Fibroblast of skin of right quadriceps (primary cell): ENCODE measurements around the gene GAL3ST2.
A peak's percentile ranks its signal among the peaks of the same experiment; 100 is the strongest.
"Not testable (repeated sequence)": the region's sequence is repeated elsewhere in the genome, so short reads cannot be mapped to it uniquely, and the experiment has no call there.

Experiments used
- DNase-seq: peaks from one replicate; pipeline ENCODE4 v3.0.0-alpha.2; 2013

Gene GAL3ST2

DNA sequence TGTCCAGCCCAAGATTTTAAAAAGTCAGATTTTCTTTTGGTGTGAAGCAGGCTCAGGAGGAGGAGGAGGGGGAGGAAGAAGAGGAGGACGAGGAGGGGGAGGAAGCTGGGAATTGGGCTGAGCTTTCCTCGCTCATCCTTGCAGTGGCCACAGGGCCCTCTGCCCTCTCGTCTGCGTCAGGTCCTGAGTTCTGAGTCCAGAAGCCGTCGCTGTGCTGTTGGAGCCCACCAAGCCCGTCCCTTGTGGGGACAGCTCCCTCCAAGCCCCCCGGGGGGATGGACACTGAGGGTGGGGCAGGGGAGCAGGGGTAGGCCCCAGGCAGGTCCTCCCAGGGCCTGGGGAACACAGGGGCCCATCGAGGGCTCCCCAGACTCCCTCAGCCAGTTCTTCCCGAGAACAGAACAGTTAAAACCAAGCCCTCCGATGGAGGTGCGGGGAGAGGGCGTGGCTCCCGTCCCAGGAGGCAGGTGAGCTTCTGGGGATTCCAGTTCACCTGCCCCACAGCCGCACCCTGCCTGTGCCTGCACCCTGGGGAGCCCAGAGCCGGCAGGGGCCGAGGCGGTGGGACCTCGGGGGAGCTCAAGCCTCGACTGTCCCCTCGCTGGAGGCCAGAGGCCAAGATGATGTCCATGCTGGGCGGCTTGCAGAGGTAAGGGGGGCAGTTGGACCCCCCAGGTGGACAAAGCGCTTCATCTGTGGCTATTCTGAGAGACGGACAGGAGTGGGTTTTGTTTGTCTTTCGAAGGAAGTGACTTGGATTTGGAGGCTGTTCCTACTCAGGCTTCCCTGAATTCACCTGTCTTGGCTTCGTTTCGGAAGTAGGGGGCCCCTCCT lies at the start of gene GAL3ST2:
Gene GAL3ST2, plus strand, starts transcription at position 487 of the 834 bp plus-strand sequence. Its CDS starts 134 bp downstream, at position 621.
- no peak for DNase-seq

DNA sequence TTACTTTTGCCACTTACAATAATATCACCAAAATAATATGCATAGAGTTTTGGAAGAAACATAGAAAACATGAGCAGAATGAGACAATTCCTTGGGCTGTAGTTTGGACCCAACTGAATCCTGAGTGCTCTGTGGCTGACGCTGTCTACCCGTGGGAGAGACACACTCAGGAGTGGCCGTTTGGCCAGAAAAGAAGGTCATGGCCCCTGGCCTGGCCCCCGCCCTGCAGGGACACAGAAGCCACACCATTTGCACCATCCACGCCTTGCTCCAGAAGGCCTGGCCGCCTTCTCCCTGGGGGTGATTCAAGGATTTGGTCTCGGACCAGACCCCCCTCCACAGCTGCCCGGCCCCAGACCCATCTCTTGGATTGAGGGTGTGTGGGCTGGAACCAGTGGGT lies 48.6 kb upstream of the GAL3ST2 start:
- DNase-seq, result no peak

DNA sequence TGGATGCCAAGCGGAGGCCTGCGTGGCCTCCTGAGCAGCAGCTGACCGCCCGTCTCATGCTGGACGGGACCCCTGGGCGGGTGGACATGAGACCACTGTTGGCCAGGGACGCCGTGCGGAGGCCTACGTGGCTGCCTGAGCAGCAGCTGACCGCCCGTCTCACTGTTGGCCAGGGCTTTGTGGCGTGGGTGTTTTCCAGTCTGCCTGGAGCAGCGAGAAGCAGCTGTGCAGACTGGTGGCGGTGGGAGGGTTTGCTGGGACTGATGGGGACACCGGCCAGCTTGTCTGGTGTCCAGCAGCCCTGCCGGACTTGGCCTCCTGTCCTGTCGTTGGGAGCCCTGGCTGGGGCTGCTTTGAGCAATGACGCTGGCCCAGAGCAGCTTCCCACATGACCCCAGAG lies 48.0 kb upstream of the GAL3ST2 start:
- no peak for DNase-seq

DNA sequence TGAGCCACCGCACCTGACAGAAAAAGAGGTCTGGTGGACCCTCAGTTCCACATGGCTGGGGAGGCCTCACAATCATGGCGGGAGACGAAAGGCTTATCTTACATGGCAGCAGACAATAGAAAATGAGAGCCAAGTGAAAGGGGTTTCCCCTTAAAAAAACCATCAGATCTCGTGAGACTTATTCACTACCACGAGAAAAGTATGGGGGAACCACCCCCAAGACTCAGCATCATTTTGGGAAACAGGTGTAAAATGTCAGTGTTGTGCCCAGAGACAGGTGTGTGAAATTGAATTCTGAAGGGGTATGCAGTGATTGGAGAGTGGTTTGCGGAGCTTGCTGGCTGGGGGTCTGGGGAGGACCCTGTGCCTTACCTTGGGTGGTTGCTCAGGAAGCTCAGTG lies 46.8 kb upstream of the GAL3ST2 start:
- DNase-seq, result no peak

DNA sequence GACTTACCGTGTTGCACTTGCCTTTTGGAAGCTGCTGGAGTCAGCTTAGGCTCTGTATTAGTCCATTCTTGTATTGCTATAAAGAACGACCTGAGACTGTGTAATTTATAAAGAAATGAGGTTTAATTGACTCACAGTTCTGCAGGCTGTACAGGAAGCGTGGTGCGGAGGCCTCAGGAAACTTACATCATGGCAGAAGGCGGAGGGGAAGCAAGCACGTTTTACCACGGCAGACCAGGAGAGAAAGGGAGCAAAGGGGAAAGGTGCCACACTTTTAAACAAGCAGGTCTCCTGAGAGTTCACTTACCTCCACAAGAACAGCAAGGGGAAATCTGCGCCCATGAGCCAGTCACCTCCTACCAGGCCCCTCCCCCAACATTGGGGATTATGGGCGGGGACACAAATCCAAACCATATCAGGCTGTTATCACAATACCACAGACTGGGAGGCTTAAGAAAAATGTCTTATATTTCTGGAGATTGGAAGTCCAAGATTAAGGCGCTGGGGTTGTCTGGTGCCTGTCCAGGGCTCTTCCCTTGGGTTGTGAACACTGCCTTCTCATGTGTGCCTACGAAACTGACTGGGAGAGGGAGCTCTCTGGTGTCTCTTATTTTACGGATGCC lies 45.8 kb upstream of the GAL3ST2 start:
- DNase-seq, result no peak

DNA sequence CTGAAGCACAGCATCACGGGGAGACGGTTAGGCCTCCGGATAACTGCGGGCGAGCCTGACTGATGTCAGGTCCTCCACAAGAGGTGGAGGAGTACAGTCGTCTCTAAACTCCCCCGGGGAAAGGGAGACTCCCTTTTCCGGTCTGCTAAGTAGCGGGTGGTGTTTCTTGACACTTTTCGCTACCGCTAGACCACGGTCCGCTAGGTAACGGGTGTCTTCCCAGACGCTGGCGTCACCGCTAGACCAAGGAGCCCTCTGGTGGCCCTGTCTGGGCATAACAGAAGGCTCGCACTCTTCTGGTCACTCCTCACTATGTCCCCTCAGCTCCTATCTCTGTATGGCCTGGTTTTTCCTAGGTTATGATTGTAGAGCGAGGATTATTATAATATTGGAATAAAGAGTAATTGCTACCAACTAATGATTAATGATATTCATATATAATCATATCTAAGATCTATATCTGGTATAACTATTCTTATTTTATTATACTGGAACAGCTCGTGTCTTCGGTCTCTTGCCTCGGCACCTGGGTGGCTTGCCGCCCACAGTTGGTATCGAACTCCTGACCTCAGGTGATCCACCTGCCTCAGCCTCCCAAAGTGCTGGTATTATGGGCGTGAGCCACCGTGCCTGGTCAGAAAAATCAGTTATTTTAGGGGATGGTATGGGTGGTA lies 44.0 kb upstream of the GAL3ST2 start:
- DNase-seq, result peak; percentile 17

DNA sequence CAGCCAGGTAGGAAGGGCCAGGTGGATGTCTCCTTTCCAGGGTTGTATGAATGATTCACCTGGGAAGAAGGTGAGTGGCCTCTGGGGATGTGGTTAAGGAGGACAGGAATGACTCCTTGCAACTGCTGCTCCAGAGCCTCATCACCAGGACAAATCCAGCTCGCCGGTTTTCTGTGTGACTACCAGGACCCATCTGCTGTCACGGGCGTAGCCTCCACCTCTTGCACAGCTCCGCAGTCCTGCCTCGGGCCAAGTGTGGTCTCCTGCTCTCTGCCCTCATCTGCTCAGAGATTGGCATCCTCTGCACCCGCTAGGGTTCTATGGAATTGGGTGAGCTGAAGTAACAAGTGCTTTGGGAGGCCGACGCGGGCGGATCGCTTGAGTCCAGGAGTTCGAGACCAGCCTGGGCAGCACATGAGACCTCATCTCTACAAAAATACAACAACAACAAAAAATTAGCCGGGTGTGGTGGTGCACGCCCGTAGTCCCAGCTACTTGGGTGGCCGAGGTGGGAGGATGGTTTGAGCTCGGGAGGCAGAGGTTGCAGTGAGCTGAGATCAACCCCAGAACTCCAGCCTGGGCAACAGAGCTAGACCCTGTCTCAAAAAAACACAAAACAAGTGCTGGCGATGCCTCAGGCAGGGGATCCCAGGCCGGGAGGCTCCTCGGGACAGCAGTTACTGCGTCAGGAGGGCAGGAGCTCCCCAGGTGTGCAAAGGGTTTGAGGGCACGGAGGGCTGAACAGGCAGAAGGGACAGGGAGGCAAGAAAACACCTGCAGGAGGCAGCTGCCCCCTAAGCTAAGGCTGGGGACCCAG lies 43.0 kb upstream of the GAL3ST2 start:
- no peak for DNase-seq

DNA sequence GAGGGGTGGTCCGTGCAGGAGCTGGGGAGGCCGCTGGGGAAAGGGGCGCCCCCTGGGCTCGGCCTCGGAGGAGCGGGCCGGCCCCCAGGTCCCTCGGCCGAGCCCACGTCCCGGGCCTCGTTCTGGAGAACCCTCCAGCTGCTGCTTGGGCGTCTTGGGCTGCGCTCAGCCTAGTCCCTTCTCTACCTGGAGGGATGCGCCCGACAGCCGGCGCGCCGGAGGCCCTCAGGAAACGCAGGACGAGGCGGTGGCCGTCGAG lies 42.5 kb upstream of the GAL3ST2 start:
- no peak for DNase-seq

DNA sequence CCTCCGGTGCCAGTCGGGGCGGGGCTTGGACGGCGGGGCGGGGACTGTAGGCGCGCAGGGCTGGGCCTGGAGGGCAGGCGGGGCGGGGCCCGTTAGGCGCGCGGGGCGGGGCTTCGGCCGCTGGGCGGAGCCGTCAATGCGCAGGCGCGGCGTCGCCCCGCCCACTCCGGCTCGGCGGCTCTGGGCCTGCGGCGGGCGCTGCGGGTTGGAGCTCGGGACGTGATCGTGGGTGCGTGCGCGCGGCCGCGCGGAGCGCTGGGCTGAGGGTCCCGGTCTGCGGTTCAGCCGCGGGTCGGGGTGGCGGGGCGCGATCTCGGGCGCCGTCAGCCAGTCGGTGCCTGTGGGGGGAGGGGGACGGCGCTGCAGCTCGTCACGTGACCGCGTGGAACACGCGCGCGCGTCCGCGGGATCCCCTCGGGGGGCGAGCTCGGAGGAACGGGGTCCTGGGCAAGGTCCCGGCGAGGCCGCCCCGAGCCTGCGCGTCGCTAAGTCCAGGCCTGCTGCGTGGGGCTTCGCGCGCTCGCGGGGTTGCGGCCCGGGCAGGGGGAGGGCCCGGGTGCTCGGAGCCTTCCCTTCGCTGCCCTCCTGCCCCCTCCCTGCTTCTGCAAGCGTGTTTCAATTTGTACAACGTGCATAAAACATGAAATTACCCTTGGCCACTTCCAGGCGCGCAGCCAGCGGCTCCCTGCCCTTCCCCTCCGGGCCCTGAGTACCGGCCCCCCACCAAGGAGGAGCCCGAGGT lies 42.0 kb upstream of the GAL3ST2 start, which contains the start of gene D2HGDH:
Gene D2HGDH, plus strand, starts transcription at position 164 of the 742 bp plus-strand sequence. CDS start 595 bp downstream, outside the sequence.
- DNase-seq, result peak; percentile 81

DNA sequence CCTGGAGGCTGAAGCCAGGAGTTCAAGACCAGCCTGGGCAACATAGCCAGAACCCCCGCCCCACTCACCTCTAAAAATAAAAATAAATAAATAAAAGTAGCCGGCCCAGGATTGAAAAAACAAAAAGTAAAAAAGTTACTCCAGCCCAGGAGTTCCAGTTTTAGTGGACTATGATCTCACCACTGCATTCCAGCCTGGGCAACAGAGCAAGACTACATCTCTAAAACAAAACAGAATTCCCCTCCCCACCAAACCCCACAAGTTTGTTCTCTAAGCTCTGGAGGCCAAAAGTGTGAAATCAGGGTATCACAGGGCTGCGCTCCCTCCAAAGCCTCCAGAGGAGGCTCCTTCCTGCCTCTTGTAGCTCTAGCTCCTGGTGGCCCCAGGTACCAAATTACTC lies 40.5 kb upstream of the GAL3ST2 start:
- DNase-seq, result no peak

DNA sequence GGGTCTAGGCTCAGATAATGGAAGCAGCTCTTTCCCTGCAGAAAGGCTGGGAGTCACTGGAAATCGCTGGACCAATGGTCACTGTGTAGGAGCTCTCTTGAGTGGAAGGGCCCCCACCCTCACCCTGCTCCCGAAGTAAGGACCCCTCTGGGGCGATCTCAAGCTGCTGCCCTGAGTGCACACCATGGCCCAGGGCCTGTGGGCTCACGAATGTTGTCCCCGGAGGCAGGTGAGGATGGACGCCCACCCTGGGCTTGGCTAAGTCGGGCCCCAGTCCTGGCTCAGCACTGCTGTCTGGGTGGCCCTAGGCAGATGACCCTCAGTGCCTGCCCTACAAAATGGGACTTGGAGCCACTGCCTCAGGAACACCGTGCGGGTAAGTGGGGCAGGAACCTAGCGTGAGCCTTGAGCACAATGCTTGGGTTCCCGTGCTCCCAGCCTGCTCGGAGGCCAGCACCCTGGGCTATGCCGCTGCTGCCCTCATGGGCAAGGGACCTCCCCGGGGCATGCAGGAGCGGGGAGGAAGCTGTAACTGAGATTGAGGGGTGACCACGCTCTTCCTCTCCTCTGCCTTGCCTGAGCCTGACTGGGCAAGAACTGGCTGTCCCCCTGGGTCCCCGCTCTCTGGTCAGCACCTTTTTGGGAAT lies 38.5 kb upstream of the GAL3ST2 start:
- no peak for DNase-seq

DNA sequence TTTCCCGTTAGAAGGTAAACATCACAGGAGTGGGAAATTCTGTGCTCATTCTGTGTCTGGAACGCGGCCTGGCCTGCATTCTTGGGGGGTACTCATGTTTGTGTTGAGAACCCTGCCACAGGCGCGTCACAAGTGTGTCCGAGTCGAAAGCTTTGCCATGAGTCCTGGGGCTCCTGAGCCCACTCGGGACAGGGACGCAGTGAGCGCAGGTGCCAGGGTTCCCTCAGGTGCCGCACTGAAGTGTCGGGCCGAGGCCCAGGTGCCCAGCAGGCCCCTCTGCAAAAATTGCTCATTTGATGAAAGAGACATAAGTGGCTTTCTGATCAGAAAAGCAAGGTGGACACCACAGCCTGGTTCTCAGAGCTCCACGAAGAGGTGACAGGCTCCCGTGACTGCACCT lies 37.4 kb upstream of the GAL3ST2 start:
- DNase-seq, result no peak

DNA sequence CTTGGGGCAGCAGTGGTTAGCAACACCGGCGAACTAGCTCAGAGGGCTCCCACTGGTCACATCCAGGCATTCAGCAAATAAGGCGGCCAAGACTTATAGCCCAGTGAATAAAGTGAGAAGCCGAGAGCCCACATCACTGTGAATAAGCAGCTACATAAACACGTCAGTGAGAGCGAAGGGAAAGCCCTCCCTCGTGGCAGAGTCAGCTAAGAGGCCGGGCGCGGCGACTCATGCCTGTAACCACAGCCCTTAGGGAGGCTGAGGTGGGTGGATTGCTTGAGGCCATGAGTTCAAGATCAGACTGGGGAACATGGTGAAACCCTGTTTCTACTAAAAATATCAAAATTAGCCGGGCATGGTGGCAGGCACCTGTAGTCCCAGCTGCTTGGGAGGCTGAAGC lies 37.0 kb upstream of the GAL3ST2 start:
- peak; percentile 49 for DNase-seq

DNA sequence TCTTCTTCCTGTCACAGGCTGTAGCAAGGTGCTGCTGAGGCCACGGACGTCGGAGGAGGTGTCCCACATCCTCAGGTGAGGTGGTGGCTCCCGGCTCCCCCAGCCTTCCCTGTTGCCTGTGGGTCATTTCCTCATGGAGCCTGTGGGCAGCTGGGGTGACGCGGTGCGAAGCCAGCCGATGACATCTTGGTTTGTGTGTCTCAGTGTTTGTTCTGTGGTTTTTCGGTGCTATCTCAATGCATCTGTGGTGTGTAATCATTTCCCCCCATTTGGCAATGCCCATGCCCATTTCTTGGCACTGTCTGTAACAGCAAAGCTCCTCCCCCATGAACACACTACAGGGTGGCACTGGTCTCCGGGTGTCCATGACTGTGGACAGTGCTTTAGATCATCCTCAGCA lies 35.6 kb upstream of the GAL3ST2 start:
- no peak for DNase-seq

DNA sequence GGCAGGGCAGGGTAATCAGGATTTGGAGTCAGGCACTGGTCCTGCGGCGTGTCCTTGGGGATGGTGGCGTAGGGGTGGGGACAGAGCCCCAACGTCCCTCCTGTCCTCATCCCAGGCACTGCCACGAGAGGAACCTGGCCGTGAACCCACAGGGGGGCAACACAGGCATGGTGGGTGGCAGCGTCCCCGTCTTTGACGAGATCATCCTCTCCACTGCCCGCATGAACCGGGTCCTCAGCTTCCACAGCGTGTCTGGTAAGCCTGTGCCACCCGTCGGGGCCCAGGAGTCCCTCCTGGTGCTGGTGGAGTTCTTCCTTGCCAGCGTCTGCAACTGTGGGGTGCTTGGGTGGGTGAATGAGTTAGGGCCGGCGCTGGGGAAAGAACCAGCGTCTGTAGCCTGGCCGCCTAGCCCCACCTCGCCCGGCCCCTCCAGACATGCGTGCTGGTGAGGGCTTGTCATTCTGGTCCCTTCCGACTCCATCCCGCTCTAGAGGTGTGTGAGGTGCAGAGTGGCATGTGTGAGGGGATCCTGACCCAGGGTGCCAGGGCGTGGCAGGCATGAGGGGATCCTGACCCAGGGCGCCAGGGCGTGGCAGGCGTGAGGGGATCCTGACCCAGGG lies 34.2 kb upstream of the GAL3ST2 start:
- no peak for DNase-seq

DNA sequence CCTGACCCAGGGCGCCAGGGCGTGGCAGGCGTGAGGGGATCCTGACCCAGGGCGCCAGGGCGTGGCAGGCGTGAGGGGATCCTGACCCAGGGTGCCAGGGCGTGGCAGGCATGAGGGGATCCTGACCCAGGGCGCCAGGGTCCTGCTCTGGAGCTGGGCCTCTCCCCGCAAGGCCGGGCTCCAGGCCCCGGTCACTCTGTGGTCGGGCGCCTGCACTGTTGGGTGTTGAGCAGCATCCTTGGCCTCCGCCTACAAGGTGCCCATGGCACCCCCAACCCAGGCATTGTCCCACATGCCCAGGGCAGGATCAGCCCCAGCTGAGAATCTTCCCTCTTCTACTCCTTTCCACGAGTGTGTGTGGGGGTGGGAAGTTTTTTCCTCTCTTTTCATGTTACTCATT lies 33.6 kb upstream of the GAL3ST2 start:
- not testable (repeated sequence) for DNase-seq

DNA sequence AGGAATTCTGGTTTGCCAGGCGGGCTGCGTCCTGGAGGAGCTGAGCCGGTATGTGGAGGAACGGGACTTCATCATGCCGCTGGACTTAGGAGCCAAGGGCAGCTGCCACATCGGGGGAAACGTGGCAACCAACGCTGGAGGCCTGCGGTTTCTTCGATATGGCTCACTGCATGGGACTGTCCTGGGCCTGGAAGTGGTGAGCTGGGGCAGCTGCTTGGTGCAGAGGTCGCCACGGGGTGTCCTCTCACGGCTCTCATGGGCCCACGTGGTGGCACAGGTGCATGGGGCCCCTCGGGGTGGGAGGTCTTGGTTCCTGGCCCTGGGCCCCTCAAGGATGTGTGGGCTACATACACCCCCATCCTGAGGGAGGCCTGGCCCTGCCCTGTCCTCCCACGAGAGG lies 33.0 kb upstream of the GAL3ST2 start:
- DNase-seq, result no peak

DNA sequence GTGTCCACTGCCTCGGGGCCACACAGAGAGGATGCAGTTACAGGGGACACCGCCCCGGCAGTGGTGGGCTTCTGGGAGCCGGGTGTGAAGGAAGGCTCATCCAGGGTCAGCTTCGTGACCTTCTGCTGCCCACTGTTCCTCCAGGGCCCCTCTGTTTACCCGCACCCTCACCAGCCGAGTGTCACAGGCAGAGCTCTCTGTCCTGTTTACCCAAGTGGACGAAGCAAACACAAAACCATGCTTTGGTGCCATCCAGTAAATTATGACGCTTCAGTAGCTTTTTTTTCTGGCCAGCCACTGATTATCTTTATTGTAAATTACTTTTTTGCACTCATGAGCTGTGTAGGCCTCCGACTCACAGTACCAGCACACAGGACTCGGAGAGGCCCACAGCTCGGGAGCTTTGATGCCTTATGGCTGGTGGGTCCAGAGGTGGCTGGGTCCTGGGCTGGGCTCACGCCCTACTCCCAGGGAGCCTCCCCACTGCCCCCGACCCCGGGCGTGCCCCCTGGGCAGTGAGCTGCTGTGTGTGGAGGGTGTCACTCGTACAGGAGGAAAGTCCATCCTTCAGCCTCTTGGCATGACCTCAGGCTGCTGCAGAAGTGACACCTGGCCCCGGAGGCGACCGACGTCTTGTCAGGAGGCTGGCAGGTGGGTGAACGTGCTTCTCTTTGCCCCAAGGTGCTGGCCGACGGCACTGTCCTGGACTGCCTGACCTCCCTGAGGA lies 32.4 kb upstream of the GAL3ST2 start:
- DNase-seq, result no peak

DNA sequence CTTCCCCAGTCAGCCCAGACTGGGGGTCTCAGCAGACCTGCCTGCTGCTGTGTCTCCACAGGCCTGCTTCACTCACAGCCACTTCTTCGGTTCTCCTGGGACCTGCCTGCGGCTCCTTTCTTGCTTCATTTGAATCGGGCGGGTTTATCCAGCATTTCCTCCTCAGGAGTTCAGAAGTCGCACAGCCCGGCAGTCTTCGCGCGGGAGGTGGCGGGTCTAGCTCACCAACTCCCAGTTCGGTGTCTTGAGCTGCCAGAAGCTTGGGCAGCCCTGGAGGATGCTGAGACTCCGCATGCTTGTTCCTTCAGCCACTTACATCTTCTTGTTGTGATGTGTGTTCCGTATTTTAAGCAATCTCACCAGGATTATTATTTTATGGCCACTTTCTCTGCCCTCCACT lies 31.3 kb upstream of the GAL3ST2 start:
- DNase-seq, result no peak

DNA sequence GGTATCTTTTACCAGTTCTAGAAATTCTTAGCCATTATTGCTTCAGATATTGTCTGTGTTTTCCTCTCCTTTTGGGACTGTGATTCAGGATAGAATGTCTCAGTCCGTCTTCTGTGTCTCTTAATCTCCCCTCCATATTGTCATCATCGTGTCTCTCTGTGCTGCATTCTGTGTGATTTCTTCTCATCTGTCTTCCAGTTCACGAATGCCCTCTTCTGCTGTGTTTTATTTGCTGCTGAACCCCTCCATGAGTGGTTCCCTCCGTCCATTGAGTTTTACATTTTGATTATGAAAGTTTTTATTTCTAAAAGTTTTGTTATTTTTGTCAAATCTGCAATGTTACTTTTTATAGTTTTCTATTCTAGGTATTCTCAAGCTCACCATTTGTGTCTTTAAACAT lies 30.5 kb upstream of the GAL3ST2 start:
- no peak for DNase-seq
